A673 (cell line): Measurements from ENCODE around the gene PCTP. TPM values are rescaled to one million over a fixed set of nuclear protein-coding genes. Genes with fewer than 3 reads are reported as not detected.

ENCODE experiments used
- BruUV-seq: library from RNA; stranded (reverse); fragments of 400-500 nt; replicated peaks from 2 replicates; lab custom pipeline; 2021; lab: Mats Ljungman, UMichigan
- CTCF ChIA-PET: fragments of 300-600 bp; sonication (Branson Sonifier 250); formaldehyde crosslinking; loops from one replicate; lab custom pipeline; 2022; ENCODE audit warnings: antibody characterized with exemption; lab: Charles Lee
- POLR2A ChIA-PET: fragments of 300-600 bp; sonication (Branson Sonifier 250); formaldehyde crosslinking; loops from one replicate; lab custom pipeline; 2022; ENCODE audit warnings: antibody characterized with exemption; ENCODE audit not compliant: low non-redundant PET; lab: Charles Lee
- DNase-seq: peaks from one replicate; pipeline ENCODE4 v3.0.0-alpha.2; 2015; ENCODE audit warnings: low spot score
- H3K27ac ChIP-seq: fragments of 200-600 bp; sonication (generic); 2 replicates; pipeline ENCODE4 v1.5.1; 2016; ENCODE audit warnings: mixed run types, low read depth, mild to moderate bottlenecking, mixed read lengths, antibody characterized with exemption, low read length; ENCODE audit not compliant: poor library complexity, severe bottlenecking
- H3K27me3 ChIP-seq: fragments of 200-600 bp; sonication (generic); replicated peaks from 2 replicates; pipeline ENCODE4 v1.6.1; 2017; ENCODE audit warnings: mixed run types, low read depth, mild to moderate bottlenecking, mixed read lengths, antibody characterized with exemption, low read length; ENCODE audit not compliant: insufficient read depth, poor library complexity
- H3K36me3 ChIP-seq: fragments of 200-600 bp; sonication (generic); 2 replicates; pipeline ENCODE4 v1.6.1; 2016; ENCODE audit warnings: mixed run types, mild to moderate bottlenecking, mixed read lengths, antibody characterized with exemption, low read length; ENCODE audit not compliant: insufficient read depth, poor library complexity, severe bottlenecking
- H3K4me1 ChIP-seq: fragments of 200-600 bp; sonication (generic); 2 replicates; pipeline ENCODE4 v1.6.1; 2017; ENCODE audit warnings: mixed run types, mild to moderate bottlenecking, mixed read lengths, antibody characterized with exemption, low read length; ENCODE audit not compliant: insufficient read depth, poor library complexity, severe bottlenecking
- H3K4me3 ChIP-seq: fragments of 200-600 bp; sonication (generic); 2 replicates; pipeline ENCODE4 v1.5.1; 2016; ENCODE audit warnings: low read depth, mixed run types, mild to moderate bottlenecking, mixed read lengths, low read length; ENCODE audit not compliant: poor library complexity, severe bottlenecking
- H3K9me3 ChIP-seq: fragments of 200-600 bp; sonication (generic); 2 replicates; pipeline ENCODE4 v1.6.1; 2016; ENCODE audit warnings: mixed run types, low read depth, mild to moderate bottlenecking, mixed read lengths, antibody characterized with exemption, low read length; ENCODE audit not compliant: poor library complexity, severe bottlenecking
- EZH2 ChIP-seq: fragments of 200-600 bp; sonication (generic); IDR thresholded peaks from 2 replicates; pipeline ENCODE4 v1.6.1; 2017; ENCODE audit warnings: borderline replicate concordance, low read depth, mild to moderate bottlenecking, mixed read lengths, antibody characterized with exemption, low read length; ENCODE audit not compliant: poor library complexity, severe bottlenecking
- intact Hi-C: fragments of 100-400 bp; cut with micrococcal nuclease; formaldehyde crosslinking; loops from one replicate; pipeline ENCODE4 v1.10.0; 2022; ENCODE audit not compliant: unreplicated experiment
- total RNA-seq: library from RNA; stranded (reverse); gene quantifications from 2 replicates; pipeline ENCODE4 v1.2.3, GENCODE V29; 2021
- TF ChIP-seq, protein P1 (sequence below): fragments of 300-800, 200-600 bp; sonication (generic); conservative IDR thresholded peaks from 2 replicates; pipeline ENCODE4 v1.5.1; 2017; ENCODE audit warnings: low read depth, mild to moderate bottlenecking, antibody characterized with exemption, low read length, moderate library complexity, mixed read lengths

PCTP gene
- total RNA-seq, 1 experiment from 2014 or later: 6.4 TPM

- CTCF ChIA-PET: no interaction called here
- no peak for DNase-seq
- H3K27ac ChIP-seq: no peak overlapping the region
- peaks cover 8% of the 10 kb centered on the region for H3K9me3 ChIP-seq
- H3K4me3 ChIP-seq: no peak overlapping the region
- BruUV-seq: no TSS peak
- H3K27me3 ChIP-seq: peaks cover 71% of the 10 kb centered on the region
- H3K36me3 ChIP-seq: no peaks in the 10 kb centered on the region
- POLR2A ChIA-PET: no interaction called here
- H3K4me1 ChIP-seq: no peaks in the 10 kb centered on the region
- TF ChIP-seq, protein P1, sequence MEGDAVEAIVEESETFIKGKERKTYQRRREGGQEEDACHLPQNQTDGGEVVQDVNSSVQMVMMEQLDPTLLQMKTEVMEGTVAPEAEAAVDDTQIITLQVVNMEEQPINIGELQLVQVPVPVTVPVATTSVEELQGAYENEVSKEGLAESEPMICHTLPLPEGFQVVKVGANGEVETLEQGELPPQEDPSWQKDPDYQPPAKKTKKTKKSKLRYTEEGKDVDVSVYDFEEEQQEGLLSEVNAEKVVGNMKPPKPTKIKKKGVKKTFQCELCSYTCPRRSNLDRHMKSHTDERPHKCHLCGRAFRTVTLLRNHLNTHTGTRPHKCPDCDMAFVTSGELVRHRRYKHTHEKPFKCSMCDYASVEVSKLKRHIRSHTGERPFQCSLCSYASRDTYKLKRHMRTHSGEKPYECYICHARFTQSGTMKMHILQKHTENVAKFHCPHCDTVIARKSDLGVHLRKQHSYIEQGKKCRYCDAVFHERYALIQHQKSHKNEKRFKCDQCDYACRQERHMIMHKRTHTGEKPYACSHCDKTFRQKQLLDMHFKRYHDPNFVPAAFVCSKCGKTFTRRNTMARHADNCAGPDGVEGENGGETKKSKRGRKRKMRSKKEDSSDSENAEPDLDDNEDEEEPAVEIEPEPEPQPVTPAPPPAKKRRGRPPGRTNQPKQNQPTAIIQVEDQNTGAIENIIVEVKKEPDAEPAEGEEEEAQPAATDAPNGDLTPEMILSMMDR: no peak
- intact Hi-C loops: no loop called here
Measured at GRCh38 chr17:55818026-55818425, 67.2 kb downstream of the PCTP start.

DNA sequence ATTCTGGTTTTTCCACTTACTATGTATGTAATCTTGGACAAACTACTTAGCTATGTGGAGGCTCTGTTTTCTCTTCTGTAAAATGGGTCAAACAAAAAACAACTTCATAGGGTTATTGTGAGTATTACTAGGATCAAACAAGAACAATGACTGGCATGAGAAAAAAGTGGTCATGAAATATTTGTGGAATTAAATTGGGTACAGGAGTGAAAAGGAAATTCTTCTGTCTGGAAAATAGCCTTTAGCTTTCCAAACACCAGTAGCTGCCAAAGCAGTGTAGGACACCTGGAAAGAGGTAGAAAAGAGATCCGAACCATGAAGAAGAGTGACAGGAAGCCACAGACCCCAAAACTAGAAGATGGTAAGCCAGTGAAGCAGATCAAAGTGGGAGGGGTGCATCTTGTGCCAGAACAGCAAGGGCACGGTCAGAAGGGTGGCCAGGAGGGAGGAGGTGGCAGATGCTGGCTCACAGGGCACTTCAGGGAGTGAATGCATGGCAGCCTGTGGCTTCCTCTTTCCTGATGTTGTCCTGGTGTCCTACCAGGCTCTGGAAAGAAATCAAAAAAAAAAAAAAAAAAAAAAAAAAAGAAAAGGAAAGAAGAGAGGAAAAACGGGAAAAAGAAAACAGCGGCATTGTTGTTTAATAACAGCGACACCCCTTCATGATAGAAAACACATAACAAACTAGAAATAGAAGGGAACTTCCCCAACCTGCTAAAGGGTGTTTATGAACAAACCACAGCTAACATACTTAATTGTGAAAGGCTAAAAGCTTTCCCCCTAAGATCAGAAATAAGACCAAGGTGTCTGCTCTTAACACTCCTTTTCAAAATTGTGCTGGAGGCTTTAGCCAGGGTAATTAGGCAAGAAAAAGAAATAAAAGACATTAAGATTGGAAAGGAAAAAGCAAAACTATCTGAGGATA is 67.9 kb downstream of the PCTP start:
- BruUV-seq: no TSS peak
- CTCF ChIA-PET: no interaction called here
- intact Hi-C loops: no loop called here

GRCh38 chr17:55820675-55821074 is 69.8 kb downstream of the PCTP start:
- ChIA-PET CTCF (no interaction called here), POLR2A (no interaction called here)
- H3K27ac ChIP-seq: no peak overlapping the region
- H3K36me3 ChIP-seq: no peaks in the 10 kb centered on the region
- peaks cover 58% of the 10 kb centered on the region for H3K27me3 ChIP-seq
- peaks cover 8% of the 10 kb centered on the region for H3K9me3 ChIP-seq
- H3K4me3 ChIP-seq: no peak overlapping the region
- intact Hi-C loops: no loop called here
- no TSS peak for BruUV-seq
- DNase-seq: no peak
- TF ChIP-seq EZH2: no peak
- TF ChIP-seq, protein P1: no peak
- H3K4me1 ChIP-seq: no peaks in the 10 kb centered on the region

More for the DNA sequence above, 67.9 kb downstream of the PCTP start:
- no peak overlapping the region for H3K4me3 ChIP-seq
- H3K27ac ChIP-seq: no peak overlapping the region
- POLR2A ChIA-PET: no interaction called here
- DNase-seq: no peak
- no peaks in the 10 kb centered on the region for H3K36me3 ChIP-seq
- no peak for TF ChIP-seq EZH2
- TF ChIP-seq, protein P1: no peak
- peaks cover 8% of the 10 kb centered on the region for H3K9me3 ChIP-seq
- peaks cover 74% of the 10 kb centered on the region for H3K27me3 ChIP-seq
- no peaks in the 10 kb centered on the region for H3K4me1 ChIP-seq
